Testis (tissue), 2 donors: Measurements from ENCODE around the gene BICRAL.

Source experiments
- CTCF ChIP-seq, 3 experiments: fragments of 450-650 bp in 2 of 3; fragments of 200-600 bp in 1 of 3; sonication (generic) in 1 of 3; IDR thresholded peaks; one replicate each; pipeline ENCODE4 v1.5.1; 2016 to 2019; ENCODE audit warnings: antibody characterized with exemption in 3 of 3, mild to moderate bottlenecking in 2 of 3, moderate library complexity in 1 of 3
- POLR2A ChIP-seq: fragments of 450-650 bp; IDR thresholded peaks from one replicate; pipeline ENCODE4 v1.6.1; 2017; ENCODE audit warnings: antibody characterized with exemption, mild to moderate bottlenecking, moderate library complexity

GRCh38 chr6:42781796-42782688 is at the start of gene BICRAL:
- TF ChIP-seq POLR2A (no peak), CTCF (IDR thresholded peaks at IDR 0.05) (no peak)
